Inflammatory macrophage treated with lipopolysaccharide for 1 hour (primary cell): ENCODE data around the gene PYGO1.
A peak's percentile ranks its signal among the peaks of the same experiment; 100 is the strongest.
"Not testable (repeated sequence)": the region's sequence is repeated elsewhere in the genome, so short reads cannot be mapped to it uniquely, and the experiment has no call there.

ENCODE experiments used
- DNase-seq, 2 donors: peaks; one replicate each; pipeline ENCODE4 v3.0.0-alpha.2; 2020 to 2022

PYGO1 gene

DNA sequence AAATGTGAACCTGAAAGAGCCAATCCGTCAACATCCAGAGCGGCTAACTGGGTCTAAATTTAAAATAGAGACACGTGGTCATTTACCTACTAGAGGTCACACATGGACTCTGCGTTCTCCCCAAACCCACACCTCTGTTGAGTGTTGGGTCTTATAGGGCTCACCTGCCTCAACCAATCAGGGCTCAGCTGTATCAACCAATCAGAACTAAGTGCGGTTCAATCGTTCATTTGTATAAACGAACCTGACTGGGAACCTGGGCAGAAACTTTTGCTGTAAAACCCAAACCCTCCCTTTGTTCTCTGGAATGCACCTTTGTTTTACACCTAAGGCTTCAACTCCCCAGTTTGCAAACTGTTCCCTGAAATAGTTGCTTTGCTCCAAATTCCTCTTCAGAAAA, 89.0 kb downstream of the PYGO1 start:
- no peak for DNase-seq

DNA sequence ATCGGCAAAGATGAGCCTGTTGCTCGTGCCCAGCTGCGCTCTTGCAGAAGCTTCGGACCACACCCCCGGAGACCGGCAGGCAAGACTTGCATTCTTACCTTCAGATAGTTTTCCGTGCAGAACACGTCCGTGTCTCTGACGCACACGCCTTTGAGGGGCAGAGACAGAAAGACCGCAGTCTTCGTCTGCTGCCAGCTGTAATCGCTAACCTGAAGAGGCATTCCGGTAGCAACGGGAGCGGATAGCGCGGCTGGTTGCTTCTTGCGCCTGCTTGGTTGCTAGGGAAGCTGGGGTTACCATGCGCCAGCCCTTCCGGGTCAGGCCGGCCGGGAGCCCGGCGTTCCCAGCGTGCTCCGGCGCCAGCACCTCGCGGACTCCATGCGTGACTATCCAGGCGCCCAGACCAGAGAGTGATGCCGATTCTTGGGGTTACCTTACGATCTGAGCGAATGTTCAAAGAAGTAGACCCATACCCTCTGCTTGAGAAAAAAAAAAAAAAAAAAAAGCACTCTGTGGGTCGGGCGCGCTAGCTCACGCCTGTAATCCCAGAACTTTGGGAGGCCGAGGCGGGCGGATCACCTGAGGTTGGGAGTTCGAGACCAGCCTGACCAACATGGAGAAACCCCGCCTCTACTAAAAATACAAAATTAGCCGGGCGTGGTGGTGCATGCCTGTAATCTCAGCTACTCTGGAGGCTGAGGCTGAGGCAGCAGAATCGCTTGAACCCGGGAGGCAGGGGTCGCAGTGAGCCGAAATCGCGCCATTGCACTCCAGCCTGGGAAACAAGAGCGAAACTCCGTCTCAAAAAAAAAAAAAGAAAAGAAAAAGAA, 89.8 kb downstream of the PYGO1 start:
- DNase-seq = peak; percentile 75 to 84

DNA sequence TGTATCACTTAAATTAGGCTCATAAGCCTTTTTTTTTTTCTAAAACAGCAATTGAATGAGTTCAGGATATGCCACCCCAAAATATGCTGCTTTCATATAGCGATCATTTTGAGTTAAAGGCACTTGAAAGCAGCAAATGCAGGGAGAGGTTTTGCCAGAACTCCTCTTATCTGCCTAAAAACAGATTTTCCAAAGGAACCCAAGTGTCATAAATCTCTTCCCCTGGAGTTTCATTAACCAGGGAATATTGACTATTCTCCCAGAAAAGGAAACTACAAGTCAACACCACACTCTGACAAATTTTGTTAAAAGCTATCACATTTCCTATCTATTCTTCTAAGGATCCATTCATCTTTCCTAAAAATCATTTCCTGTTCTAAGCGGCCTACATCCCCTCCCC, 91.4 kb downstream of the PYGO1 start:
- no peak for DNase-seq

DNA sequence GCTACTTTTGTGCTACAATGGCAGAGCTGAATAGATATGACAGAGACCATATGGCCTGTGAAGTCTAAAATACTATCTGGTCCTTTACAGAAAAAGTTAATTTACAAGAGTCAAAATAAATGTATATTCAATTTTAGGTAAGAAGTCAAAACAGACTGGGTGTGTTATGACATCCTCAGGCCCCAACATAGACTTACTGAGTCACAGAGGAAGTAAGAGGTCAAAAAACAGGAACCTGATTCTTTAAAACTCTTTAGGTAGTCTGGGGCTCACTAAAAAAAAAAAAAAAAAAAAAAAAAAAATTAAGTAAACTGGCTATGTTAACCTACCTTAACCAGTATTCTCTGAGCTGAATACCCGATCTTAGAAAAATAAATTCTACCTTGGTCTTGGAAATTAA, 93.2 kb downstream of the PYGO1 start:
- DNase-seq = peak; percentile 51 to 65

DNA sequence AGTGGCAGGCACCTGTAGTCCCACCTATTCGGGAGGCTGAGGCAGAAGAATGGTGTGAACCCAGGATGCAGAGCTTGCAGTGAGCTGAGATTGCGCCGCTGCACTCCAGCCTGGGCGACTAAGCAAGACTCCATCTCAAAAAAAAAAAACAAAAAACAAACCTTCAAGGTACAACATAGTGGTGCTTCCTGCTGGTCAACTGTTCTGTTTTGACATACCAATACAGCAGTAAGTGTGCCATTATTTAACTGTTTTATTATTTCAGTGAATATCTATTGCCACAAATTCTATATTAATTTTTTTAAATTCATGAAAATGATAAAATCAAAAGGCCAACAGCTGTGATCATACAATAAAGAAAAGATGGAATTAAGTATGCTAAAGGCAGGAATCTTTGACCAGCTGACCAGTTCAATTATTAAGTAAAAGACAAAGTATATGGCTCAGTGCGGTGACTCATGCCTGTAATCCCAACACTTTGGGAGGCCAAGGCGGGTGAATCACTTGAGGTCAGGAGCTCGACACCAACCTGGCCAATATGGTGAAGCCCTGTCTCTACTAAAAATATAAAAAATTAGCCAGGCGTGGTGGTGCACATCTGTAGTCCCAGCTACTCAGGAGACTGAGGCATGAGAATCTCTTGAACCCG, 99.1 kb downstream of the PYGO1 start:
- DNase-seq = not testable (repeated sequence)
